ENCODE data around the gene SLC27A3.

SLC27A3 gene, protein sequence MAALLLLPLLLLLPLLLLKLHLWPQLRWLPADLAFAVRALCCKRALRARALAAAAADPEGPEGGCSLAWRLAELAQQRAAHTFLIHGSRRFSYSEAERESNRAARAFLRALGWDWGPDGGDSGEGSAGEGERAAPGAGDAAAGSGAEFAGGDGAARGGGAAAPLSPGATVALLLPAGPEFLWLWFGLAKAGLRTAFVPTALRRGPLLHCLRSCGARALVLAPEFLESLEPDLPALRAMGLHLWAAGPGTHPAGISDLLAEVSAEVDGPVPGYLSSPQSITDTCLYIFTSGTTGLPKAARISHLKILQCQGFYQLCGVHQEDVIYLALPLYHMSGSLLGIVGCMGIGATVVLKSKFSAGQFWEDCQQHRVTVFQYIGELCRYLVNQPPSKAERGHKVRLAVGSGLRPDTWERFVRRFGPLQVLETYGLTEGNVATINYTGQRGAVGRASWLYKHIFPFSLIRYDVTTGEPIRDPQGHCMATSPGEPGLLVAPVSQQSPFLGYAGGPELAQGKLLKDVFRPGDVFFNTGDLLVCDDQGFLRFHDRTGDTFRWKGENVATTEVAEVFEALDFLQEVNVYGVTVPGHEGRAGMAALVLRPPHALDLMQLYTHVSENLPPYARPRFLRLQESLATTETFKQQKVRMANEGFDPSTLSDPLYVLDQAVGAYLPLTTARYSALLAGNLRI

DNA sequence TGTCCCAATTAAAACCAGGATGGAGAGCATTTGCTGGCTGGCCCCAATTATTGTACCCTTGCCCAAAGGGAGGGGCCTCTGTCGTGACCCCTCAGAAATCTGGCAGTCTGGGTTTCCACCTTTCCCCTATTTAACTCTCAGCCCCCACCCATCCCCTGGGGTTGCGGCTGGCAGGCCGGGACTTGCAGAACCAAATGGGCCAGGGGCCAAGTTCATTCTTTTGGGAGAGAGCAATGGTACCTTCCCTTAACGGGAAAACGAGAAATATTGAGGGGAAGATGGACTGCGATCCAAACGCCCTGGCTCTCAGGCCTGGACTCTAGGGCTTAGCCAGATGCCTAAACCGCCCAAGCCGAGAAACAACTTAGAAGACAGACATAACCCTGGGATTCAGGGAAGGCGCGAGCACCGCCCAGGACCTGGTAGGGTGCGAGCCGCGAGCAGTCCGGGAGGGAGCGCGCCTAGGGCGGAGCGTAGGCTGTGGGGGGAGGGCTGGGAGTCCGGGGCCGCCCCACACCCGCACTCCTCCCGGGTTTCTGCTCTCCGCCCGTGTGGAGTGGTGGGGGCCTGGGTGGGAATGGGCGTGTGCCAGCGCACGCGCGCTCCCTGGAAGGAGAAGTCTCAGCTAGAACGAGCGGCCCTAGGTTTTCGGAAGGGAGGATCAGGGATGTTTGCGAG, at the start of gene SLC27A3:
Gene SLC27A3, plus strand, starts transcription at position 628 of the 678 bp plus-strand sequence. CDS start 91 bp downstream, outside the sequence.
- peak; percentile 36 for DNase-seq

DNA sequence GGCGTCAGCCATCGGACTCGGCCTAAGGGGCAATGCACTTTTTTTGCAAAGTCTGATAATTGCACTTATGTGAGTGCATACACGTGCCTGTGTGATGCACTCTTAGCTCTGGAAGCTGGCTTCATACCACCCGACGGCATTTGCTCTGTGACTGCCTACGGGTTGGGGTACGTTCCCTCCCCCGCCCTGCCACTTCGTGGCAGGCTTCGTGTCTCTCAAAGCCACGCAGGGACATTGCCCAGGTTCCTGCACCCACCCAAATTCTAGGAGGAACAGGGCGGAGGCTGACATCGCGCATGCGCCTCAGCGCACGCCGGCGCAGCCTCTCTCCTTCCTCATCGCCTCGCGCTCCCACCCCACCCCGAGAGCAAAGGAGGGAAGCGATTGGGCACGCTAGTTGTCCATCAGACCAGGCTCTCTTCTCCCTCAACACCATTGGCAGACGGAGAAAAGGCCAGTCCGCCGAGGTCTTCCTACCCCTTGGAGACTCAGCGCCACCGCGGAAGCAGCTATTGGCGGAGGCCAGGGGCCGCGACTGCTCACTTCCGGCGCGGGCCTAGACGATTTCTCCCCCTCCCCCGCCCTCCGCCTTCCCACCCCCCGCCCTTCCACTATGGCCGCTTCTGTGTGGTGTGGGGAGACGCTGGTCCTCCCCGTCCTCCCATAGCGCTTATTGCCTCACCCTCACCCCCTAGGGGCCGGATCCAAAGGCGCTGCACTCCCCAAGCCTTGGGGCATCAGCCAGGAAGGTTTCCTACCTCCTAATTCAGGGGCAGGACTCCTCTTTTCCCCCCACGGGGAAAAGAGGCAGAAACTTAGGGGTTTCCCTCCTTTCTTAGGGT, 47.5 kb upstream of the SLC27A3 start, which contains the start of gene INTS3:
Gene INTS3, plus strand, starts transcription at position 588 of the 842 bp plus-strand sequence. CDS start 585 bp downstream, outside the sequence.
- DNase-seq: peak; percentile 100

DNA sequence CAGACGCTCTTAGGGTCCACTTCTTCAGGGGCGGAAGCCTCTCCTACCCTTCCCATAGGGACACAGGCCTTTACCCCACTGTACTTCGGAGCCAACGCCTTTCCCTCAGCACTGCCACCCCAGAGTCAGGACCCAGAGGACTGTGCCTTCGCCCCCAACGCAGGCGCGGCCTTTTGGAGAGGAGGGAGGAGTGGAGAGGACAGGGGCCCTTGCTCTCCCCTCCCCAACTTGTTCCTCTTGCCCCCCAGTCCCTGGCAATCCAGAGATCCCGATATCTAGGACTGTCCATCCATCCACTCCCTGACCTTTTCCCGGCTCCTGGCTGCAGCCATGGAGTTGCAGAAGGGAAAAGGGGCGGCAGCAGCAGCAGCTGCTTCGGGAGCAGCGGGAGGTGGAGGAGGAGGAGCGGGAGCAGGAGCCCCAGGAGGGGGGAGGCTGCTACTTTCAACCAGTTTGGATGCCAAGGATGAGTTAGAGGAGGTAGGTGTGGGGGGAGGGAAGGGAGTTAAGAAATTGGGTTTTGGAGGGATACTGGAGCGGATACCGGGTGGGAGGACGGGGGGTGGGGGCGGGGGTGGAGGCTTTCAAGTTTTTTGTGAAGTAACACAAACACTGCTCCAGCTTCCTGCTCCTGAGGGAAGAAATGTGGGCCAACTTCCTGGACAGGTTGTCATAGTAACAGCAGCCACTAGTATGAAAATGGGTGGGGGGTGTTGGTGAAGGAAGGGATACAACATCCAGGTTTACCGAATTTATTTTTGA, 46.7 kb upstream of the SLC27A3 start:
- DNase-seq: no peak

DNA sequence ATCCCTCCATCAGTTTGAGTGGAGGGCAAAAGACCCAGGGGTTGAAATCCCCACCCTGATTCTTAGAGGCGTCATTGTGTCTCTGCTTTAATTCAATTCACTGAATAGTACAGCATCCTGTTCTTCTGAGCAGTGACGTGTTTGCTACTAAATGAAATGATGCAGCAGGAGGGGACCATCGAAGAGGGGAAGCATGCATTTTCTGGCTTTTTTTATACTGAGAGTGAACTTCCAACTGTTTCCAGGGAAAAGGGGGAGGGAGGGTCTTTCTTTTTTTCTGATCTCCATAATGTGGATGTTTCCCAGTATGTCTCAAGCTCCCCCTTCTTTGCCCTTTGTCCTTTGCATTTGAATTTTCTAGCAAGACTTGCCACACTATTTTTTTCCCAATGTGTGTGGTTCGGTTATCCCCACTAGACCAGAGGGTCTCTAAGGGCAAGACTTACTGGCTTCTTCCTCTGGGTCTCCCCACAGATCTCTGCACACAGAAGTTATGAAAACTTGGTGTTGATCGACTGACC, 44.7 kb upstream of the SLC27A3 start:
- no peak for DNase-seq

DNA sequence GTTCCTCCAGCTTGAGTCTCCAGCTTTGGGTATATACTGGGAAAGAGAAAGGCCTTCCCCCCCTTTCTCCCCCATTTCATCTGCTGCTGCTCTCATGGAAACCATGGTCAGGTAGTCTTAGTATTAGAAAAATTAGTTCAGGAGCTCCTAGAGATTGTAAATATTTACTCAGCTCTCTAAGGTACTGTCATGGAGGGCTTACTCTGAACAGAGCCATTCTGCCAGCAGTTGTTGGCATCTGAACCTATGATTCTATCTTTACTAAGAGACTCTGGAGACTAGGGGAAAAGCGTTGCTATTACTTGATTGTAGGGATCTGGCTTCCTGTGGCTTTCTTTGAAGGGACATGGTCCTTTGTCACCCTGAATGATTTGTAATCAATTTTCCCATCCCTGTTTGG, 41.2 kb upstream of the SLC27A3 start:
- peak; percentile 50 for DNase-seq

DNA sequence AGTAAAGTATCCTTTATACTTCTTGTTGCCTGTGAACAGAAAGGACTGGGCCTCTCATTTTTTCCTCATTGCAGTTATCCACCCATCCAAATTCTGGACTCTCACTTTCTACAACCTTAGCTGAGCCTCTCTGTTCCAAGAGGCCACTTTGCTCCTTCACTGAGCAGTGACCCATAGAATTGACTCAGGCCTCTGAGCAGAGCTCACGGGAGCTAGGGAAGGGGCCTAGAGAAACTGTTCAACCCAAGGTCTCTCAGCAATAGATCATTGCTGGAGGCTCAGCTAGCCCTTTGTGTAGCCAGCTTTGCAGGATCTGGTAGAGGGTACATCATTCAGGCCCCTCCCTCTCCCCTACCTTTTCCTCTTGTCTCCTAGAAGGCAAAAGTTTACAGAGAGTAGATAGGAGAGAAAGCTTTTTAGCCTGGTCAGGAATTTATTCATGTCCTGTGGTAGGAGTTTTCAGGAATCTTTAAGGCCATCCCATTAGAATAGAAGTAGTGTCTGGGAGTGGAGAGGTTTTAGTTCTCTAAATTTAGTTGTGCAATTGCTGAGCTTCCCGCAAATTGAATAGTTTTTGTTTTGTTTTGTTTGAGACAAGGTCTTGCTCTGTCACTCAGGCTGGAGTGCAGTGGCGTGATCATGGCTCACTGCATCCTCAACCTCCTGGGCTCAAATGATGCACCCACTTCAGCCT, 40.7 kb upstream of the SLC27A3 start:
- no peak for DNase-seq

DNA sequence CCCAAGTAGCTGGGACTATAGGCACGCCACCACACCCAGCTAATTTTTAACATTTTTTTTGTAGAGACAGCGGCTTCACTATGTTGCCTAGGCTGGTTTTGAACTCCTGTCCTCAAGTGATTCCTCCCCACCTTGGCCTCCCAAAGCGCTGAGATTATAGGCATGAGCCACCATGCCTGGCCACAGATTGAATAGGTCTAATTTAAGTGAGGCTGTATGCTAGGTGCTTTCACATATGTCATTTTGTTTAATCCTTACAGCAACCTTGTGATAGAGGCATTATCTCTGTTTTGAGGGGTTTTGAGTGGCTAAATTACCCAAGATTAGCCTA, 40.2 kb upstream of the SLC27A3 start:
- DNase-seq: no peak

DNA sequence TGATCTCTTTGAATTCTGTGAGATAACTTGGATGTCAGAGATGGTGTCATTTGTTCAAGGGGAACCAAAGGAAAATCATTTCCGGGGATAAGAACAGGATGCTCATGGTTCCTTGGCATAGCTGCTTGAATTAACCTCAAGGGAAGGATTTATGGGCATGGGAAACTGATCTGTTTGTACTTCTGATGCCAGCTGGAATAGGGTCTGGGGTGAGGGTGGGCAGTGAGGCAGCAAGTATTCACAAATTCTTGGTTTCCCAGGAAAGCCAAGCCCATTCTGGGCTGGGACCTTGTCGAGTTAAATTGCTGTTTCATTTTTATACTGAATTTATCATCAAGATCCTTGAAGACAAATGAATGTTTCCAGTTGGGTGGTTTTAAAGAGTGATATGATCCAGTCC, 33.2 kb upstream of the SLC27A3 start:
- DNase-seq: no peak

DNA sequence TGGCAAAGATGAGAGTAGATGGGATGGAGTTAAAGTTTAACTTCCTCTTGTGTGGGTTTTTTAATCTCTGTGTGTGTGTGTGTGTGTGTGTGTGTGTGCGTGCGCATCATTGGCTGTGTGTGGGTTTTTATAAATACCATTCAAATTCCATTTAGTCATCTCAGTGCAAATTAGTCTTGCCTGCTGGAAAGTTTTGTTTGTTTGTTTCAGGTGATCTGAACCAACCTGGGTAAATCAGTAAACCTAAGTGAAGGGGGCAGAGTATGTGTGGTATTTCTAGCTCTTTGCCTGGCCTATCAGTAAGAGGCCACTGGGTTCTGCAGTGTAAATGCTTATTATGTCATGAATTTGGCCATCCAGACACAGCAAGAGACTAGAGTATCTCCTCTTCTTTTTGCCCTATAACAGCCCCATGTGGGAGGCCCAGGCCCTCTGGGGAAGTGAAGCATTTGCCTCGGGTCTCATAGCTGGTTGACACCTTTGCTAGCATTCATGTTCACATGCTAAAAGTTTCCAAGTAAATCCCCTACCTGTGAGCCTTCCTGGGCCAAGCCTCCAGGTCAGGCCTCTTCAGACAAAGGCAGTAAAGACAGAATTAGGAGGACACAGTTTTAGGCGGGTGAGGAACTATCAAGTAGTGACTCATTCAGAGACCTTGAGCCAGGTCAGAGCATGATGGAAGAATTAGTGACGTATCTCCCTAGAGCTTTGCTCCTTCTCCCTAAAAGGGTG, 32.6 kb upstream of the SLC27A3 start:
- no peak for DNase-seq

DNA sequence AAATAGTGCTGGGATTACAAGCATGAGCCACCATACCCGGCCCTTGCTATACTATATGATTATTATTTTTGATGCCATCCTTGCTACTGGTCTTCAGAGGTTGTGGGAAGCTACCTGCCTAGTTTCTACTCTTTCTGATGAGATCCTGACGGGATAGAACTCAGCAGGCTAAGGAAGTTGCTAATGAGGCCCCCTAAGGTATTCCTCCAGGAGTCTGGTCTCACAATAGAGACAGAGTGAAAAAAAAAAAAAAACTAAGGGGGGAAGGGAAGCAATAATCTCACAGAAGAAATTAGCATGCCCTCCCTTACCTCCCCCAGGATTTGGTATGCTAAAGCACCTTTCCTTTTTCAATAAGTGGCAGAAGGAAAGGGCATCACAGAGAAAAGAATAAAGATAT, 29.8 kb upstream of the SLC27A3 start:
- no peak for DNase-seq

DNA sequence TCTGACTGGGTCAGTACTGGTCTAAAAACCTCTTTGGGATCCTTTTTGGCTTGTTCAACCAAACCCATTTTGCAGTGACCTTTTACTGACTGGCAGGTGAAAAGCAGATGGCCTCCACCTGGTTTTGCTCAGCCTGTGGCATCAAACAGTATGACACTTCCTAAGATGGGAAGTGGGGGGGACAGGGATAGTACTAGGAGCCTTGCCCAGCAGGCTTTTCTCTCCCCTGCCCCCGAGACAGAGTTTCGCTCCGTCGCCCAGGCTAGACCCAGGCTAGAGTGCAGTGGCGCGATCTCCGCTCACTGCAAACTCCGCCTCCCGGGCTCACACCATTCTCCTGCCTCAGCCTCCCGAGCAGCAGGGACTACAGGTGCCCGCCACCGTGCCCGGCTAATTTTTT, 29.0 kb upstream of the SLC27A3 start:
- DNase-seq: no peak

DNA sequence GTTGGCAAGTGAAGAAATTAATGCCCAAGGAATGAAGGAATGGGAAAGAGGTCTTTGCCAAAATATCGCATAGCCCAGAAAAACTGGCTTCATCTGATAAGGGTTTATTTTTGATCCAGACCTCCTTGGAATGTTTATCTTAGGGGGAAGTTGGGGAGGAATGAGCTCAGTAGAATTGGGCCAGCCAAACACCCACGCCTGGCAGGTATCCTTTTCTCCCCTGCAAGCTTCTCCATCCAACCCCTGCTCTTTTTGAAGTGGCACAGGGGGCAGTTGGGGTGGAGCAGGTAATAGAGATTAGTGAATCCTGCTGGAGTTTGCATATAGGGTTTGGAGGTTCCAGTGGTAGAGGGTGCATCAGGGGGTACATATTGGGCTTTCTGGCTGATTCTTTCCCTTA, 26.3 kb upstream of the SLC27A3 start:
- DNase-seq: no peak

DNA sequence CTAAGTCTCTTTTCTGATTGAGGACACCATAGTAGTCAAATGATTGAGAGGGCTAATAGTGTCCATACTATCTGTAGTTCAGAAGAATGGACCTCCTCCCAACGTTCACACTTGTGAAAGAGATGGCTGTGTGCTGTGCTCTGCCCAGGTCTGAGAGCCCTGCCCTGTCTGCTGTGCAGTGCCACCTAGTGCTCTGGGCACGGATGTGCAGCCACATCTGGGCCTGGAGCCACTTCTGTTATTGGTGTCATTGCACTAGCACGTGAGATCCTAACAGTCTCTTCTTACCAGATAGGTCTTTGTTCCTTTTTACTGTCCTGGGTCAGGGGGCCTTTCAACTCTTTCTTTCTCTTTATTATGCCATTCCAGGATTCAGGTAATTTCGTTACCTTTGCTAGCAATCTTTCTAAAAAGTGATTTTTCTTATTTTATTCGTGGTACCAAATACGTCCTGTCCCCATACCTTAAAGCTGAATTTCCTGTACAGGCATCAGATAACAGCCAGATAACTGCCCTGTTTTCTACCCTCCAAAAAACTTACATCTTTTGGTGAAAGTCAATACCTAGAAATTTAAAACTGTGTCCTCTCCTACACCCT, 25.7 kb upstream of the SLC27A3 start:
- peak; percentile 58 for DNase-seq

DNA sequence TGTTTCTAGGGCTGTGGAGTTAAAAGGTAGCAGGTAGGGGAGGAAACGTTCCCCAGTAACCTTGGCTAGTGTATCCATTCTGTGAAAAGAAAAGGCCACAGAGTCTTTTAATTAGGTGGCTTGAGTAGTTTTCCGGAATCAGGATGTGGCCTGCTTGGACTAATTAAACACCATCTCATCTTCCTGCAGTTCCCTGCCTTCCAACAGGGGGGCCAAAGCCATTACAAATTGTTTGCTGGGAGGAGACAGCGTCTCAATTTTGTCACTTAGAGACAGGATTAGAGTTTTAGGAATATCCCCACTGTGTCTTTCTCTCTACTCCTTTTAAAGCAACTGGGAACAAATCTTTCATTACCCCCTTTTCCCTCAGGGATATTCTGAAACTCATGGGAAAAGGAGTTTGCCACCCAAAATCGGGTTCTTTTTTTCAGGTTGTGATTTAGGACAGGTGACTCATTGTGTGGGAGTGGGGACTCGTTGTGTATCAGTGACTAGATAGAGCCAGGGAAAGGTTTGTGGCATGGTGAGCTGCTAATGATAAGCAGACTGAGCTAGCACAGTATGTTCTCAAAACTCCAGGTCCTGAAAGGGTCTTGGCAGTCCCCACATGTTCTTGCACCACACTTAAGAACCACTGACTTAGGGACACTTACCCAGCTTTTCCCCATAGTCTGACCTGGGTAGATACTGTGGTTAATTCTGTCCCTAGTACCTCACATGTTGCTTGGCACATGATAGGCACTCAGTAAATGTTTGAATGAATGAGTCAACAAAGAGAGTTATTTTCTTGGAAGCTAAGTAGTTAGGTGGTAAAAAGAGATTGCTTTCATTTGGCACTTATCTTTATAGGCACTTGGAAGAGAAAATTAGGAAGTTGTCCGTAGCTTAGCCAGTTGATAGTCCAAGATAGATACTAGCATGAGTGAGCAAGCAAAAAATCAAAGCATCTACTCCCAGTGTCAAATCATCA, 24.9 kb upstream of the SLC27A3 start:
- no peak for DNase-seq

DNA sequence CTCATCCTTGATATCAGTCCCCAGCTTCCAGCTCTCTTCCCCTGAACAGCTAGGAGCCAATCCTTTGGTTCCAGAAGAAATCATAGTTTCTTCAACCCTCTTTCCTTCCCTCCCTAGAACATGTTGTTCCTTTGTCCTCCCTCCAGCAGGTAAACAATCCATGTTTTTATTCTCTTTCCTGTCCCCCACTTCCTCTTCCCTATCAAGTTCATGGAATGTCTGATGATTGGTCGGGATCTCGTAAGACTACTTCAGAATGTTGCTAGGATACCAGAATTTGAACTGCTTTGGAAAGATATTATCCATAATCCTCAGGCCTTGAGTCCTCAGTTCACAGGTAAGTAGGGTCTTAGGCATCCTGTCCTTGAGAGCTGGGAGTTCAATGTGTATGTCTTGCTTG, 23.1 kb upstream of the SLC27A3 start:
- DNase-seq: no peak

DNA sequence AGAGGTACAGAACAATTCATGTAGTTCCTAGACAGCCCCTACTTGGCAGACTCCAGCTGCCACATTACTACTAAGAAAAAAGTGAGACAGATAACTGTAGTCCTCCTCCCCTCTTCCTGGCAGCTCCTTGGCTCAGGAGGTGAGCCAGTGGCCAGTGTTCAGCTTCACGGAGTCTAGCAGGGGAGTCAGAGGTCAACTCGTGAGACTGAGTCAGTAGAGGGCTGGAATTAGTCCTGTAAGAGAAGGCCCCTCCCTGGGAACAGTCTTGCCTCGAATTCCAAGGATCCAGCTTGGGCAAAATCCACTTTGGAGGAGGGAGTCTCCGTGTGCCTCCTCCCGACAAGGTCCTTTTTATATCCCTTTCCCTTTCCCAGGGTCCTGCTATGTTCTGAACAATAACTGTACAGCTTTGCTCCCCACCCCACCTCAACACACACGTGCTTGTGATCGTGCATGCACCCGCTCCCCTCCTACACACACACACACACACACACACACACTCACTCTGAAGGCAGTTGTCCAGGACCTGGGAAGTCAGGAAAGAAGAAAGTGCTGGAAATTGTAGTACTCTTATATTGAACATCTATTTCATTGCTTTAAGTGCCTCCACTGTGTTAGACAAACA, 22.5 kb upstream of the SLC27A3 start:
- no peak for DNase-seq

DNA sequence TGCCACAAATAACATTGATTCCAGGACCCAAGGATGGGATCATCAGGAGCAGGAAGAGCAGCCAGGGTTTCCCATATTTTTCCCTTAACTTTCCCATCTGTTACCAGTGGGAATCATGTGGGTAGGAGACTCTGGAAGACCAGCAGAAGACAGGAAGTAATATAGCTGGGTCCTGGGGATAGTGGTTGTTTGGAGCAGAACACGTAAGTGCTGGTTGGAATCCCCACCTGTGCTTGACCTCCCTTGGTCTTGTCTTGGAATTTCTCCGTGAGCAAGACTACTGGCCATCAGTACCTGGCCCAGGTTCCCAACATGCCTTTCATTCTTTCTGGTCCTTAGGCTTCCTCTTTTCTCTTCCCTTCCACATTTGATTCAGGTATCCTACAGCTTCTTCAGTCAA, 20.9 kb upstream of the SLC27A3 start:
- DNase-seq: no peak

DNA sequence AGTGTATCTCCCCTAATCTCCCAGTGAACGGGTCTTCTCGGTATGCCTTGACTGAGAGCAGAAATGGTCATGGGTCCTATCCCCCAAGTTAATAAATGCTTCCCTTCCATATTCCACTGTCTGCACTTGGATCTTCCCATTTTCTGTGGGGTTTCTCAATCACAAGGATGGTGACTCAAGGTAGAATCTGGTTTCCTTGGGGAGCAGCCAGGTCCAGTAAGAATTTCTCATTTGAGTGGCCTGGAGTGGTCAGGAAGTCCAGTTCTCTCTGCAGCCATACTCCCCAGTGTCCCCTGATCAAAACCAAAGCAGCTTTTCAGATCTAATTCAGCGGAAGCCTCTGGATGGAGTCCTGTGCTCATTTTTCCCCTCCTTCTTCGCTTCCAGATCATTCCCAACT, 14.8 kb upstream of the SLC27A3 start:
- DNase-seq: no peak
